GM12864 (cell line): ENCODE measurements around the gene PLCB4.

Source experiments
- DNase-seq: peaks from one replicate; pipeline ENCODE4 v3.0.0-alpha.2; 2011; ENCODE audit warnings: low read depth
- H3K4me3 ChIP-seq: 2 replicates; pipeline ENCODE4 v1.5.1; 2011; ENCODE audit warnings: mild to moderate bottlenecking, low read depth, low read length, control low read depth
- CTCF ChIP-seq: IDR thresholded peaks from 2 replicates; pipeline ENCODE4 v1.5.1; 2011; ENCODE audit warnings: low read depth, mild to moderate bottlenecking, moderate library complexity, low read length, control low read depth, inconsistent platforms; ENCODE audit errors: missing control alignments

The PLCB4 gene

GRCh38 chr20:9487231-9487630 lies 418.3 kb downstream of the PLCB4 start:
- TF ChIP-seq CTCF: no peak
- H3K4me3 ChIP-seq: no peak overlapping the region
- DNase-seq: no peak

GRCh38 chr20:9488063-9488462 lies 419.2 kb downstream of the PLCB4 start:
- no peak for DNase-seq
- TF ChIP-seq CTCF: no peak
- H3K4me3 ChIP-seq: no peak overlapping the region

- no peak overlapping the region for H3K4me3 ChIP-seq
- TF ChIP-seq CTCF: no peak
- DNase-seq: no peak
Observed at GRCh38 chr20:9490161-9490560, 421.3 kb downstream of the PLCB4 start.

GRCh38 chr20:9490631-9491030 lies 421.7 kb downstream of the PLCB4 start:
- DNase-seq: no peak
- TF ChIP-seq CTCF: no peak
- H3K4me3 ChIP-seq: no peak overlapping the region

GRCh38 chr20:9491324-9491723 lies 422.4 kb downstream of the PLCB4 start:
- H3K4me3 ChIP-seq: no peak overlapping the region
- no peak for TF ChIP-seq CTCF
- no peak for DNase-seq

GRCh38 chr20:9492067-9492466 lies 423.2 kb downstream of the PLCB4 start:
- no peak for TF ChIP-seq CTCF
- DNase-seq: no peak
- H3K4me3 ChIP-seq: no peak overlapping the region

- no peak overlapping the region for H3K4me3 ChIP-seq
- TF ChIP-seq CTCF: no peak
- no peak for DNase-seq
Observed at GRCh38 chr20:9493803-9494202, 424.9 kb downstream of the PLCB4 start.
